Suprapubic skin (tissue), 4 donors: ENCODE results near the gene TAC3. TPM values are rescaled to one million over a fixed set of nuclear protein-coding genes. Genes with fewer than 3 reads are reported as not detected.

ENCODE experiments used
- DNase-seq, 2 donors: peaks; one replicate each; pipeline ENCODE4 v3.0.0-alpha.2; 2019; ENCODE audit warnings: low spot score in 2 of 2
- H3K27ac ChIP-seq: fragments of 200-600 bp; sonication (generic); one replicate; pipeline ENCODE4 v1.5.1; 2019
- H3K27me3 ChIP-seq: fragments of 200-600 bp; sonication (generic); one replicate; pipeline ENCODE4 v1.5.1; 2019
- H3K36me3 ChIP-seq: fragments of 200-600 bp; sonication (generic); one replicate; pipeline ENCODE4 v1.5.1; 2019
- H3K4me1 ChIP-seq: fragments of 200-600 bp; sonication (generic); one replicate; pipeline ENCODE4 v1.5.1; 2019
- H3K4me3 ChIP-seq: fragments of 200-600 bp; sonication (generic); one replicate; pipeline ENCODE4 v1.5.1; 2019; ENCODE audit warnings: mild to moderate bottlenecking
- H3K9me3 ChIP-seq: fragments of 200-600 bp; sonication (generic); one replicate; pipeline ENCODE4 v1.5.1; 2019
- CTCF ChIP-seq, 2 donors: fragments of 200-600 bp in 1 of 2; fragments of 450-650 bp in 1 of 2; sonication (generic) in 1 of 2; IDR thresholded peaks; one replicate each; pipeline ENCODE4 v1.5.1; 2016 to 2019; ENCODE audit warnings: antibody characterized with exemption in 2 of 2, mild to moderate bottlenecking in 1 of 2, moderate library complexity in 1 of 2
- EP300 ChIP-seq: sonication (generic); formaldehyde crosslinking; IDR thresholded peaks from one replicate; pipeline ENCODE4 v1.6.1; 2017; ENCODE audit warnings: antibody characterized with exemption
- POLR2A ChIP-seq, 2 donors: fragments of 450-650 bp; IDR thresholded peaks; one replicate each; pipeline ENCODE4 v1.6.1; 2017; ENCODE audit warnings: antibody characterized with exemption in 2 of 2, mild to moderate bottlenecking in 2 of 2, moderate library complexity in 2 of 2
- POLR2AphosphoS5 ChIP-seq, 3 donors: sonication (generic); formaldehyde crosslinking; IDR thresholded peaks; one replicate each; pipeline ENCODE4 v1.6.1; 2017; ENCODE audit warnings: antibody characterized with exemption in 3 of 3
- WGBS: methylation state at CpG from one replicate; pipeline ENCODE4 v1.1.5; 2018; 5-methylcytosine and 5-hydroxymethylcytosine counted together
- total RNA-seq, 4 donors: library from RNA; depleted of rRNA; stranded (reverse); fragments of >200 nt; gene quantifications; one replicate each; pipeline ENCODE4 v1.1.0, GENCODE V29; 2016

The TAC3 gene
- total RNA-seq, 4 donors from 2014 or later = not detected

DNA sequence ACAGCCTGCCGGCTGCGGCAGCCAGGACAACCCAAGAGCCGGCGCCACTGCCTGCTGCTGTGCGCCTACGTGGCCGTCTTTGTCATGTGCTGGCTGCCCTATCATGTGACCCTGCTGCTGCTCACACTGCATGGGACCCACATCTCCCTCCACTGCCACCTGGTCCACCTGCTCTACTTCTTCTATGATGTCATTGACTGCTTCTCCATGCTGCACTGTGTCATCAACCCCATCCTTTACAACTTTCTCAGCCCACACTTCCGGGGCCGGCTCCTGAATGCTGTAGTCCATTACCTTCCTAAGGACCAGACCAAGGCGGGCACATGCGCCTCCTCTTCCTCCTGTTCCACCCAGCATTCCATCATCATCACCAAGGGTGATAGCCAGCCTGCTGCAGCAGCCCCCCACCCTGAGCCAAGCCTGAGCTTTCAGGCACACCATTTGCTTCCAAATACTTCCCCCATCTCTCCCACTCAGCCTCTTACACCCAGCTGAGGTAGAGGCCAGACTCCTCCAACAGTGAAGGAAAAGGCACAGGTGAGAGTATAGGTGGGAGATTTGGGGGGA is 20.3 kb downstream of the TAC3 start:
- TF ChIP-seq CTCF (IDR thresholded peaks at IDR 0.05) (no peak), POLR2A (IDR thresholded peaks at IDR 0.05) (no peak)
- no peak for DNase-seq
- H3K9me3 ChIP-seq = no peaks in the 10 kb centered on the region
- H3K4me3 ChIP-seq = no peak overlapping the region
- peaks cover 19% of the 10 kb centered on the region for H3K36me3 ChIP-seq
- H3K4me1 ChIP-seq = peaks cover 6% of the 10 kb centered on the region
- no peaks in the 10 kb centered on the region for H3K27me3 ChIP-seq
- WGBS = 97% methylated on average over 11 of the region's 11 CpGs
- H3K27ac ChIP-seq = no peak overlapping the region

- Histone ChIP-seq H3K27me3 (no peaks in the 10 kb centered on the region), H3K36me3 (peaks cover 12% of the 10 kb centered on the region), H3K27ac (no peak overlapping the region), H3K4me1 (peaks cover 10% of the 10 kb centered on the region), H3K9me3 (no peaks in the 10 kb centered on the region), H3K4me3 (no peak overlapping the region)
- 93% methylated on average over 14 of the region's 26 CpGs for WGBS
- no peak for TF ChIP-seq POLR2AphosphoS5 (IDR thresholded peaks at IDR 0.05)
- no peak for TF ChIP-seq CTCF (IDR thresholded peaks at IDR 0.05)
- no peak for TF ChIP-seq POLR2A (IDR thresholded peaks at IDR 0.05)
- no peak for TF ChIP-seq EP300
- no peak for DNase-seq
These were observed 21.0 kb downstream of the TAC3 start for GRCh38 chr12:56995201-56995929.

DNA sequence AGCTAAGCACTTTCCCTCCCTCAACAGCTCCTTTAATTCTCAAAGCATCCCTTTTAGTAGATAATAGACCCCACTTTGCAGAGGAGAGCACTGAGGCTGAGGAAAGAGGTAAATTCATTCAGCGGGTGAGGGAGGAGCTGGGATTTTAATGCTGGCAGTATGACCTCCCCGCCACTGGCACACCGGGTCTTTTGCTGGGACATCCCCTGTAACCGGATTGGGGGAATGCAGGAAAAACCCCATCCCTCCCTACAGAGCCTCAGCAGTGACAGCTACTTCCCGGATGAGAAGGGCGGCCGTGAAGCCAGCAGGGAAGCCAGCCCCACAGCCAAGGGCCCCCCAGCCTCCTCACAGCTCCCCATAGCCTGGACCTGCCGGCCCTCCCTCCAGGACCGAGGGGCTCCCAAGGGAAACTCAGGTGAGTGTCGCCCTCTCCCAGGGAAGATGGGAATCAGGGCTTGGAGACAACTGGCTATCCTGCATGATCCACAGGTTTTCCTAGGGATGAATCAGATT is 22.0 kb downstream of the TAC3 start:
- DNase-seq = no peak
- peaks cover 10% of the 10 kb centered on the region for H3K4me1 ChIP-seq
- 75% methylated on average over 8 of the region's 10 CpGs for WGBS
- no peaks in the 10 kb centered on the region for H3K9me3 ChIP-seq
- peaks cover 4% of the 10 kb centered on the region for H3K36me3 ChIP-seq
- TF ChIP-seq EP300 = no peak
- TF ChIP-seq CTCF (IDR thresholded peaks at IDR 0.05) = no peak
- TF ChIP-seq POLR2AphosphoS5 (IDR thresholded peaks at IDR 0.05) = no peak
- no peak for TF ChIP-seq POLR2A (IDR thresholded peaks at IDR 0.05)
- no peak overlapping the region for H3K27ac ChIP-seq
- no peaks in the 10 kb centered on the region for H3K27me3 ChIP-seq
- H3K4me3 ChIP-seq = no peak overlapping the region

GRCh38 chr12:56993346-56993745 is 23.0 kb downstream of the TAC3 start:
- Histone ChIP-seq H3K4me3 (no peak overlapping the region), H3K9me3 (no peaks in the 10 kb centered on the region), H3K36me3 (peaks cover 4% of the 10 kb centered on the region), H3K4me1 (peaks cover 10% of the 10 kb centered on the region), H3K27me3 (no peaks in the 10 kb centered on the region), H3K27ac (no peak overlapping the region)
- DNase-seq = no peak
- TF ChIP-seq CTCF (IDR thresholded peaks at IDR 0.05) (no peak), POLR2AphosphoS5 (IDR thresholded peaks at IDR 0.05) (no peak), POLR2A (IDR thresholded peaks at IDR 0.05) (no peak), EP300 (no peak)
- WGBS = 47% methylated on average over 10 of the region's 10 CpGs

GRCh38 chr12:56991319-56992246 is 24.7 kb downstream of the TAC3 start:
- WGBS = 51% methylated on average over 8 of the region's 8 CpGs
- no peak for DNase-seq
- no peak overlapping the region for H3K27ac ChIP-seq
- TF ChIP-seq POLR2AphosphoS5 (IDR thresholded peaks at IDR 0.05) = no peak
- no peak for TF ChIP-seq CTCF (IDR thresholded peaks at IDR 0.05)
- no peak for TF ChIP-seq POLR2A (IDR thresholded peaks at IDR 0.05)
- no peak for TF ChIP-seq EP300
- H3K9me3 ChIP-seq = no peaks in the 10 kb centered on the region
- no peaks in the 10 kb centered on the region for H3K36me3 ChIP-seq
- peaks cover 26% of the 10 kb centered on the region for H3K4me1 ChIP-seq
- H3K4me3 ChIP-seq = no peak overlapping the region
- no peaks in the 10 kb centered on the region for H3K27me3 ChIP-seq
